Activated T-cell treated with anti-CD3 and anti-CD28 coated beads for 24 hours (primary cell): ENCODE measurements around the gene HOXD12.

Experiments
- DNase-seq: peaks from one replicate; pipeline ENCODE4 v3.0.0-alpha.2; 2020; ENCODE audit warnings: low read depth

The HOXD12 gene

GRCh38 chr2:176106581-176107539 lies 7.3 kb downstream of the HOXD12 start, which contains the start of gene HOXD11:
Gene HOXD11, plus strand, starts transcription at chr2:176107280. Its CDS starts 76 bp downstream, at chr2:176107356.
- no peak for DNase-seq

- no peak for DNase-seq
Measured at GRCh38 chr2:176107731-176108181, 8.2 kb downstream of the HOXD12 start.

- DNase-seq = no peak
Measured at GRCh38 chr2:176109192-176109901, 9.8 kb downstream of the HOXD12 start.

GRCh38 chr2:176109946-176110345 lies 10.4 kb downstream of the HOXD12 start:
- no peak for DNase-seq

- DNase-seq = no peak
Measured at GRCh38 chr2:176110415-176111308, 11.1 kb downstream of the HOXD12 start.

GRCh38 chr2:176111309-176111663 lies 11.7 kb downstream of the HOXD12 start:
- DNase-seq = no peak

- DNase-seq = no peak
Measured at GRCh38 chr2:176111846-176112374, 12.3 kb downstream of the HOXD12 start.

- no peak for DNase-seq
Measured at GRCh38 chr2:176112375-176113302, 13.0 kb downstream of the HOXD12 start.

- no peak for DNase-seq
Measured at GRCh38 chr2:176114120-176114929, 14.7 kb downstream of the HOXD12 start.

GRCh38 chr2:176114930-176115625 lies 15.5 kb downstream of the HOXD12 start:
- no peak for DNase-seq

- DNase-seq = no peak
Measured at GRCh38 chr2:176115883-176116813, 16.6 kb downstream of the HOXD12 start, which contains the start of gene HOXD10. Gene HOXD10, plus strand, starts transcription at chr2:176116778. Its CDS starts 56 bp downstream, at chr2:176116834.

GRCh38 chr2:176117162-176117822 lies 17.7 kb downstream of the HOXD12 start:
- DNase-seq = no peak

GRCh38 chr2:176117823-176118371 lies 18.3 kb downstream of the HOXD12 start:
- DNase-seq = no peak

GRCh38 chr2:176118601-176119339 lies 19.2 kb downstream of the HOXD12 start:
- no peak for DNase-seq

GRCh38 chr2:176120364-176121189 lies 21.0 kb downstream of the HOXD12 start:
- no peak for DNase-seq
